H9 (cell line): ENCODE data around the gene NR1I2. TPM values are rescaled to one million over a fixed set of nuclear protein-coding genes. Genes with fewer than 3 reads are reported as not detected.

Experiments used
- DNase-seq: peaks from one replicate; pipeline ENCODE4 v3.0.0-alpha.2; 2017
- H2AFZ ChIP-seq: one replicate; pipeline ENCODE4 v1.6.1; 2013; ENCODE audit warnings: mild to moderate bottlenecking, low read length, control low read depth, moderate library complexity
- H2AK5ac ChIP-seq: 2 replicates; pipeline ENCODE4 v1.6.1; 2013; ENCODE audit warnings: low read length, control low read depth, mixed read lengths; ENCODE audit not compliant: insufficient read length
- H2BK120ac ChIP-seq: one replicate; pipeline ENCODE4 v1.6.1; 2013; ENCODE audit warnings: low read depth, mild to moderate bottlenecking, low read length, control low read depth, inconsistent platforms; ENCODE audit not compliant: poor library complexity, severe bottlenecking
- H2BK12ac ChIP-seq: 2 replicates; pipeline ENCODE4 v1.6.1; 2013; ENCODE audit warnings: low read length, control low read depth, mixed read lengths, low read depth; ENCODE audit not compliant: insufficient read length
- H2BK15ac ChIP-seq: 2 replicates; pipeline ENCODE4 v1.6.1; 2013; ENCODE audit warnings: low read depth, low read length, control low read depth
- H2BK20ac ChIP-seq: one replicate; pipeline ENCODE4 v1.6.1; 2013; ENCODE audit warnings: low read depth, mild to moderate bottlenecking, low read length, control low read depth, inconsistent platforms; ENCODE audit not compliant: poor library complexity, severe bottlenecking
- H2BK5ac ChIP-seq: 2 replicates; pipeline ENCODE4 v1.6.1; 2013; ENCODE audit warnings: low read length, control low read depth, mixed read lengths; ENCODE audit not compliant: insufficient read length
- H3K14ac ChIP-seq: 2 replicates; pipeline ENCODE4 v1.6.1; 2013; ENCODE audit warnings: low read length, control low read depth; ENCODE audit not compliant: insufficient read depth
- H3K18ac ChIP-seq: 2 replicates; pipeline ENCODE4 v1.6.1; 2013; ENCODE audit warnings: low read depth, mild to moderate bottlenecking, mixed read lengths, low read length, control low read depth; ENCODE audit not compliant: insufficient read length
- H3K23ac ChIP-seq: 2 replicates; pipeline ENCODE4 v1.6.1; 2013; ENCODE audit warnings: low read length, control low read depth, mixed read lengths, low read depth; ENCODE audit not compliant: insufficient read length
- H3K23me2 ChIP-seq: 2 replicates; pipeline ENCODE4 v1.6.1; 2013; ENCODE audit warnings: low read depth, mild to moderate bottlenecking, mixed read lengths, low read length, control low read depth; ENCODE audit not compliant: insufficient read length, poor library complexity, severe bottlenecking
- H3K27ac ChIP-seq: 2 replicates; pipeline ENCODE4 v1.5.1; 2013; ENCODE audit warnings: low read length, control low read depth, mixed read lengths, low read depth; ENCODE audit not compliant: insufficient read length
- H3K27me3 ChIP-seq: 2 replicates; pipeline ENCODE4 v1.6.1; 2013; ENCODE audit warnings: low read length, control low read depth, inconsistent platforms; ENCODE audit not compliant: insufficient read depth
- H3K4ac ChIP-seq: 2 replicates; pipeline ENCODE4 v1.6.1; 2013; ENCODE audit warnings: low read depth, mild to moderate bottlenecking, control low read depth, inconsistent platforms, low read length, moderate library complexity
- H3K4me1 ChIP-seq: 2 replicates; pipeline ENCODE4 v1.6.1; 2013; ENCODE audit warnings: low read length, control low read depth, inconsistent platforms; ENCODE audit not compliant: insufficient read depth
- H3K4me2 ChIP-seq: 2 replicates; pipeline ENCODE4 v1.6.1; 2013; ENCODE audit warnings: low read length, control low read depth, mixed read lengths; ENCODE audit not compliant: insufficient read length, insufficient read depth
- H3K56ac ChIP-seq: 2 replicates; pipeline ENCODE4 v1.6.1; 2013; ENCODE audit warnings: low read depth, mild to moderate bottlenecking, mixed read lengths, low read length, control low read depth; ENCODE audit not compliant: insufficient read length
- H3K79me1 ChIP-seq: 2 replicates; pipeline ENCODE4 v1.6.1; 2013; ENCODE audit warnings: low read depth, mild to moderate bottlenecking, moderate library complexity, low read length, control low read depth, inconsistent platforms; ENCODE audit not compliant: insufficient read depth, poor library complexity, severe bottlenecking
- H3K79me2 ChIP-seq: 2 replicates; pipeline ENCODE4 v1.6.1; 2013; ENCODE audit warnings: low read length, control low read depth, inconsistent platforms; ENCODE audit not compliant: insufficient read depth
- H3K9ac ChIP-seq: 2 replicates; pipeline ENCODE4 v1.6.1; 2013; ENCODE audit warnings: low read length, control low read depth, mixed read lengths; ENCODE audit not compliant: insufficient read length; ENCODE audit errors: extremely low read depth
- H3K9me3 ChIP-seq: one replicate; pipeline ENCODE4 v1.6.1; 2013; ENCODE audit warnings: low read depth, low read length, inconsistent platforms; ENCODE audit not compliant: control insufficient read depth
- H3T11ph ChIP-seq: one replicate; pipeline ENCODE4 v1.6.1; 2013; ENCODE audit warnings: mild to moderate bottlenecking, low read length, control low read depth, inconsistent platforms
- H4K20me1 ChIP-seq: one replicate; pipeline ENCODE4 v1.6.1; 2013; ENCODE audit not compliant: control insufficient read depth, insufficient read length, insufficient read depth
- H4K5ac ChIP-seq: 2 replicates; pipeline ENCODE4 v1.6.1; 2013; ENCODE audit warnings: low read depth, mild to moderate bottlenecking, mixed read lengths, low read length, control low read depth; ENCODE audit not compliant: insufficient read length
- H4K8ac ChIP-seq: replicated peaks from 2 replicates; pipeline ENCODE4 v1.6.1; 2013; ENCODE audit warnings: low read length, control low read depth, mixed read lengths, low read depth; ENCODE audit not compliant: insufficient read length
- H4K91ac ChIP-seq: 2 replicates; pipeline ENCODE4 v1.6.1; 2013; ENCODE audit warnings: low read depth, mild to moderate bottlenecking, moderate library complexity, mixed read lengths, low read length, control low read depth; ENCODE audit not compliant: insufficient read length
- H3K27ac Mint-ChIP-seq, 3 experiments: 2 replicates in 2 of 3; 3 replicates in 1 of 3; pipeline ENCODE4 v1.8.0; 2020 to 2021; ENCODE audit warnings: mixed read lengths in 3 of 3, mild to moderate bottlenecking in 1 of 3, moderate library complexity in 1 of 3
- H3K27me3 Mint-ChIP-seq: 2 replicates; pipeline ENCODE4 v1.8.0; 2021; ENCODE audit warnings: low read depth, mild to moderate bottlenecking, moderate library complexity, mixed read lengths
- H3K36me3 Mint-ChIP-seq, 3 experiments: 2 replicates in 2 of 3; 3 replicates in 1 of 3; pipeline ENCODE4 v1.8.0; 2020 to 2021; ENCODE audit warnings: low read depth in 3 of 3, mixed read lengths in 3 of 3; ENCODE audit not compliant: insufficient read depth in 1 of 3
- H3K4me1 Mint-ChIP-seq, 2 experiments: 2 replicates each; pipeline ENCODE4 v1.8.0; 2020; ENCODE audit warnings: mixed read lengths in 2 of 2
- H3K4me3 Mint-ChIP-seq, 2 experiments: 2 replicates in 1 of 2; 3 replicates in 1 of 2; pipeline ENCODE4 v1.8.0; 2020 to 2021; ENCODE audit warnings: mild to moderate bottlenecking in 2 of 2, mixed read lengths in 2 of 2, moderate library complexity in 1 of 2
- H3K9me3 Mint-ChIP-seq, 2 experiments: 2 replicates in 1 of 2; 3 replicates in 1 of 2; pipeline ENCODE4 v1.8.0; 2020; ENCODE audit warnings: mild to moderate bottlenecking in 2 of 2, mixed read lengths in 2 of 2, moderate library complexity in 1 of 2
- CTCF ChIP-seq: fragments of 200-600 bp; sonication (generic); conservative IDR thresholded peaks from 3 replicates; pipeline ENCODE4 v1.8.0; 2021; ENCODE audit warnings: antibody characterized with exemption, mild to moderate bottlenecking
- WGBS: extraction: QIAGEN DNeasy Blood & Tissue Kit; methylation state at CpG from one replicate; pipeline ENCODE4 v1.1.7; 2013; ENCODE audit warnings: missing lambda C conversion rate, low lambda C conversion rate, mixed read lengths; ENCODE audit not compliant: insufficient read length; ENCODE audit errors: extremely low coverage; 5-methylcytosine and 5-hydroxymethylcytosine counted together
- total RNA-seq: library from RNA; stranded (reverse); gene quantifications from 2 replicates; pipeline ENCODE4 v1.2.1, GENCODE V29; 2021

NR1I2 gene
- total RNA-seq, 1 experiment from 2014 or later = not detected

- Histone ChIP-seq H2BK12ac (no peak overlapping the region), H3K9me3 (no peaks in the 10 kb centered on the region), H3K4me1 (no peaks in the 10 kb centered on the region), H3K14ac (no peak overlapping the region), H4K20me1 (no peaks in the 10 kb centered on the region), H2BK15ac (no peak overlapping the region), H3K4me2 (no peak overlapping the region), H3K4ac (no peak overlapping the region), H2BK120ac (no peak overlapping the region), H3K18ac (no peak overlapping the region), H4K91ac (no peak overlapping the region), H3K27ac (no peak overlapping the region), H3K27me3 (no peaks in the 10 kb centered on the region), H4K5ac (no peak overlapping the region), H2AK5ac (no peak overlapping the region), H3K79me1 (no peaks in the 10 kb centered on the region), H3K23ac (no peak overlapping the region), H3K79me2 (no peaks in the 10 kb centered on the region), H4K8ac (no peak overlapping the region), H2BK20ac (no peak overlapping the region), H3K56ac (no peak overlapping the region), H3T11ph (no peak overlapping the region), H2BK5ac (no peak overlapping the region), H2AFZ (no peak overlapping the region), H3K23me2 (no peaks in the 10 kb centered on the region), H3K9ac (no peak overlapping the region)
- Mint-ChIP-seq H3K27ac (no peak overlapping the region), H3K4me1 (no peaks in the 10 kb centered on the region), H3K9me3 (peaks cover 2 to 6% of the 10 kb centered on the region in 2 experiments; a peak in 2 of 5 replicates), H3K27me3 (no peaks in the 10 kb centered on the region; the same call in 1 of the 2 replicates), H3K36me3 (no peaks in the 10 kb centered on the region; a peak in 2 of 7 replicates), H3K4me3 (no peak overlapping the region)
- no CpG with 5 or more reads among the region's 1 CpG for WGBS
- no peak for DNase-seq
- no peak for TF ChIP-seq CTCF
These were observed 21.9 kb upstream of the NR1I2 start for GRCh38 chr3:119759962-119760361.
